ENCODE measurements around the gene SORBS1. TPM values are rescaled to one million over a fixed set of nuclear protein-coding genes. Genes with fewer than 3 reads are reported as not detected.

SORBS1 gene
- total and polyA plus RNA-seq, 9 of the 15 experiments (the other 6 are each of a cell fraction or from before 2014, with no cell fraction given) = 2.0 to 13.3 (median 6.5) TPM

DNA sequence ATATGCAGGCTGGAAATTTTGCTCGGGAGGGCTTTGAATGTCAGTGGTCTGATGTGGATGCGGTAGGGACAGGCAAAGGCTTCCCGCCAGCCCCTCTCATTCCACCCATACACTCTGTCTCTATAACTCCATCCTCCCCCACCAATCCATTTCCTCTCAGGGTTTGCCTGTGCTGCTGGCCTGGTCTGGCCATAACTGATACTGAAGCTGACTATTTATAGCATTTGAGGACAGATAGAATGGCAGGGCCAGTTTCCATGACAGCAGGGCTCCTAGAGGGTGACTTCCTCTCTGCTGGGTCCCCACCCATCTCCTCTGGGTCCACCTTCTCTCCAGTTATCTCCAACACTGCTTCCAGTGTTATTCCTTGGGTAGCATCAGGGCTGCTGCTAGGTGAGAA, 263.8 kb downstream of the SORBS1 start (continued):
- TF ChIP-seq, protein P1, sequence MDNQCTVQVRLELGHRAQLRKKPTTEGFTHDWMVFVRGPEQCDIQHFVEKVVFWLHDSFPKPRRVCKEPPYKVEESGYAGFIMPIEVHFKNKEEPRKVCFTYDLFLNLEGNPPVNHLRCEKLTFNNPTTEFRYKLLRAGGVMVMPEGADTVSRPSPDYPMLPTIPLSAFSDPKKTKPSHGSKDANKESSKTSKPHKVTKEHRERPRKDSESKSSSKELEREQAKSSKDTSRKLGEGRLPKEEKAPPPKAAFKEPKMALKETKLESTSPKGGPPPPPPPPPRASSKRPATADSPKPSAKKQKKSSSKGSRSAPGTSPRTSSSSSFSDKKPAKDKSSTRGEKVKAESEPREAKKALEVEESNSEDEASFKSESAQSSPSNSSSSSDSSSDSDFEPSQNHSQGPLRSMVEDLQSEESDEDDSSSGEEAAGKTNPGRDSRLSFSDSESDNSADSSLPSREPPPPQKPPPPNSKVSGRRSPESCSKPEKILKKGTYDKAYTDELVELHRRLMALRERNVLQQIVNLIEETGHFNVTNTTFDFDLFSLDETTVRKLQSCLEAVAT (IDR thresholded peaks at IDR 0.05) = peak in 1 of 2 experiments; percentile 94; a peak in 2 of 4 replicates
- no peak for TF ChIP-seq GABPB2 (CRISPR knock-in tag; conservative IDR thresholded peaks at IDR 0.05)
- TF ChIP-seq, protein P2, sequence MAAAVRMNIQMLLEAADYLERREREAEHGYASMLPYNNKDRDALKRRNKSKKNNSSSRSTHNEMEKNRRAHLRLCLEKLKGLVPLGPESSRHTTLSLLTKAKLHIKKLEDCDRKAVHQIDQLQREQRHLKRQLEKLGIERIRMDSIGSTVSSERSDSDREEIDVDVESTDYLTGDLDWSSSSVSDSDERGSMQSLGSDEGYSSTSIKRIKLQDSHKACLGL (CRISPR knock-in tag; IDR thresholded peaks at IDR 0.05; ENCODE audit: borderline replicate concordance, poor library complexity, severe bottlenecking) = no peak
- TF ChIP-seq TAF1 (IDR thresholded peaks at IDR 0.05; ENCODE audit: control insufficient read depth, extremely low read depth, insufficient read depth, low read length, severe bottlenecking) = peak; percentile 49
- no peak for TF ChIP-seq XRCC5 (IDR thresholded peaks at IDR 0.05; ENCODE audit: low read depth, low read length)
- TF ChIP-seq GTF2F1 (IDR thresholded peaks at IDR 0.05; ENCODE audit: low read depth, low read length) = no peak
- TF ChIP-seq, protein P3, sequence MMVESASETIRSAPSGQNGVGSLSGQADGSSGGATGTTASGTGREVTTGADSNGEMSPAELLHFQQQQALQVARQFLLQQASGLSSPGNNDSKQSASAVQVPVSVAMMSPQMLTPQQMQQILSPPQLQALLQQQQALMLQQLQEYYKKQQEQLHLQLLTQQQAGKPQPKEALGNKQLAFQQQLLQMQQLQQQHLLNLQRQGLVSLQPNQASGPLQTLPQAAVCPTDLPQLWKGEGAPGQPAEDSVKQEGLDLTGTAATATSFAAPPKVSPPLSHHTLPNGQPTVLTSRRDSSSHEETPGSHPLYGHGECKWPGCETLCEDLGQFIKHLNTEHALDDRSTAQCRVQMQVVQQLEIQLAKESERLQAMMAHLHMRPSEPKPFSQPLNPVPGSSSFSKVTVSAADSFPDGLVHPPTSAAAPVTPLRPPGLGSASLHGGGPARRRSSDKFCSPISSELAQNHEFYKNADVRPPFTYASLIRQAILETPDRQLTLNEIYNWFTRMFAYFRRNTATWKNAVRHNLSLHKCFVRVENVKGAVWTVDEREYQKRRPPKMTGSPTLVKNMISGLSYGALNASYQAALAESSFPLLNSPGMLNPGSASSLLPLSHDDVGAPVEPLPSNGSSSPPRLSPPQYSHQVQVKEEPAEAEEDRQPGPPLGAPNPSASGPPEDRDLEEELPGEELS (CRISPR knock-in tag; IDR thresholded peaks at IDR 0.05; ENCODE audit: borderline replicate concordance) = no peak
- no peak for TF ChIP-seq MCM3 (IDR thresholded peaks at IDR 0.05)
- TF ChIP-seq CREM (IDR thresholded peaks at IDR 0.05; ENCODE audit: low read depth) = 0 out of 2 replicates have a peak, but pooled peaks have one; percentile 4
- TF ChIP-seq PRPF4 (IDR thresholded peaks at IDR 0.05; ENCODE audit: insufficient read depth, low read depth, low read length, poor library complexity, severe bottlenecking) = no peak
- no peak for TF ChIP-seq SIN3B (IDR thresholded peaks at IDR 0.05; ENCODE audit: low read depth)
- no peak for TF ChIP-seq NELFE (IDR thresholded peaks at IDR 0.05; ENCODE audit: insufficient read depth, insufficient read length)
- no peak for TF ChIP-seq PHB2 (IDR thresholded peaks at IDR 0.05; ENCODE audit: low read depth)
- TF ChIP-seq, protein P4, sequence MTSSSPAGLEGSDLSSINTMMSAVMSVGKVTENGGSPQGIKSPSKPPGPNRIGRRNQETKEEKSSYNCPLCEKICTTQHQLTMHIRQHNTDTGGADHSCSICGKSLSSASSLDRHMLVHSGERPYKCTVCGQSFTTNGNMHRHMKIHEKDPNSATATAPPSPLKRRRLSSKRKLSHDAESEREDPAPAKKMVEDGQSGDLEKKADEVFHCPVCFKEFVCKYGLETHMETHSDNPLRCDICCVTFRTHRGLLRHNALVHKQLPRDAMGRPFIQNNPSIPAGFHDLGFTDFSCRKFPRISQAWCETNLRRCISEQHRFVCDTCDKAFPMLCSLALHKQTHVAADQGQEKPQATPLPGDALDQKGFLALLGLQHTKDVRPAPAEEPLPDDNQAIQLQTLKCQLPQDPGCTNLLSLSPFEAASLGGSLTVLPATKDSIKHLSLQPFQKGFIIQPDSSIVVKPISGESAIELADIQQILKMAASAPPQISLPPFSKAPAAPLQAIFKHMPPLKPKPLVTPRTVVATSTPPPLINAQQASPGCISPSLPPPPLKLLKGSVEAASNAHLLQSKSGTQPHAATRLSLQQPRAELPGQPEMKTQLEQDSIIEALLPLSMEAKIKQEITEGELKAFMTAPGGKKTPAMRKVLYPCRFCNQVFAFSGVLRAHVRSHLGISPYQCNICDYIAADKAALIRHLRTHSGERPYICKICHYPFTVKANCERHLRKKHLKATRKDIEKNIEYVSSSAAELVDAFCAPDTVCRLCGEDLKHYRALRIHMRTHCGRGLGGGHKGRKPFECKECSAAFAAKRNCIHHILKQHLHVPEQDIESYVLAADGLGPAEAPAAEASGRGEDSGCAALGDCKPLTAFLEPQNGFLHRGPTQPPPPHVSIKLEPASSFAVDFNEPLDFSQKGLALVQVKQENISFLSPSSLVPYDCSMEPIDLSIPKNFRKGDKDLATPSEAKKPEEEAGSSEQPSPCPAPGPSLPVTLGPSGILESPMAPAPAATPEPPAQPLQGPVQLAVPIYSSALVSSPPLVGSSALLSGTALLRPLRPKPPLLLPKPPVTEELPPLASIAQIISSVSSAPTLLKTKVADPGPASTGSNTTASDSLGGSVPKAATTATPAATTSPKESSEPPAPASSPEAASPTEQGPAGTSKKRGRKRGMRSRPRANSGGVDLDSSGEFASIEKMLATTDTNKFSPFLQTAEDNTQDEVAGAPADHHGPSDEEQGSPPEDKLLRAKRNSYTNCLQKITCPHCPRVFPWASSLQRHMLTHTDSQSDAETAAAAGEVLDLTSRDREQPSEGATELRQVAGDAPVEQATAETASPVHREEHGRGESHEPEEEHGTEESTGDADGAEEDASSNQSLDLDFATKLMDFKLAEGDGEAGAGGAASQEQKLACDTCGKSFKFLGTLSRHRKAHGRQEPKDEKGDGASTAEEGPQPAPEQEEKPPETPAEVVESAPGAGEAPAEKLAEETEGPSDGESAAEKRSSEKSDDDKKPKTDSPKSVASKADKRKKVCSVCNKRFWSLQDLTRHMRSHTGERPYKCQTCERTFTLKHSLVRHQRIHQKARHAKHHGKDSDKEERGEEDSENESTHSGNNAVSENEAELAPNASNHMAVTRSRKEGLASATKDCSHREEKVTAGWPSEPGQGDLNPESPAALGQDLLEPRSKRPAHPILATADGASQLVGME (CRISPR knock-in tag; IDR thresholded peaks at IDR 0.05) = peak; percentile 86; the same call in 1 of the 2 replicates
